ENCODE measurements around the gene AGPAT1. TPM values are rescaled to one million over a fixed set of nuclear protein-coding genes. Genes with fewer than 3 reads are reported as not detected.
A peak's percentile ranks its signal among the peaks of the same experiment; 100 is the strongest.

The AGPAT1 gene
- total RNA-seq, 2 experiments from 2014 or later = 37.5 to 38.6 TPM

- no peak for ATAC-seq
- Mint-ChIP-seq H3K36me3 (peaks cover 14% of the 10 kb centered on the region), H3K4me1 (peaks cover 49% of the 10 kb centered on the region)
Observed at GRCh38 chr6:32178547-32179440, 2.9 kb upstream of the AGPAT1 start.

GRCh38 chr6:32177788-32178546 lies 2.1 kb upstream of the AGPAT1 start, which contains the start of gene RNF5:
Gene RNF5, plus strand, starts transcription at chr6:32178405. Its CDS starts 107 bp downstream, at chr6:32178512.
- peaks cover 14% of the 10 kb centered on the region for H3K36me3 Mint-ChIP-seq
- peak within 1 kb of the TSS; percentile 93 for H3K4me3 Mint-ChIP-seq
- DNase-seq = peak; percentile 98

More at GRCh38 chr6:32178547-32179440, 2.9 kb upstream of the AGPAT1 start:
- H3K9me3 Mint-ChIP-seq (ENCODE audit: low read depth) = no peaks in the 10 kb centered on the region
- CTCF ChIA-PET = interaction anchor here (0.8 to 4.6 kb wide), 6 partner anchors 10 to 660 kb away, joined by 3 to 31 read pairs (median 4); partner anchors contain the start of genes GPSM3, PBX2 and TAP2
- DNase-seq = no peak
- H3K27ac Mint-ChIP-seq = peak overlapping the region; percentile 94
- no peaks in the 10 kb centered on the region for H3K27me3 Mint-ChIP-seq
- peak overlapping the region; percentile 93 for H3K4me3 Mint-ChIP-seq

GRCh38 chr6:32177183-32177787 lies 1.4 kb upstream of the AGPAT1 start:
- Mint-ChIP-seq H3K4me3 (peak overlapping the region; percentile 93), H3K27me3 (no peaks in the 10 kb centered on the region), H3K9me3 (ENCODE audit: low read depth) (no peaks in the 10 kb centered on the region), H3K36me3 (peaks cover 13% of the 10 kb centered on the region), H3K4me1 (peaks cover 62% of the 10 kb centered on the region), H3K27ac (peak overlapping the region; percentile 94)
- peak; percentile 67 for DNase-seq
- CTCF ChIA-PET = interaction anchor here (1.1 to 4.6 kb wide), 4 partner anchors 15 to 58 kb away, joined by 3 to 31 read pairs (median 8); partner anchors contain the start of genes GPSM3, PBX2 and PRRT1
- ATAC-seq = peak; percentile 2

More at GRCh38 chr6:32177788-32178546, 2.1 kb upstream of the AGPAT1 start, which contains the start of gene RNF5:
- H3K27ac Mint-ChIP-seq = peak within 1 kb of the TSS; percentile 94
- peak; percentile 86 for ATAC-seq
- H3K9me3 Mint-ChIP-seq (ENCODE audit: low read depth) = no peaks in the 10 kb centered on the region
- no peaks in the 10 kb centered on the region for H3K27me3 Mint-ChIP-seq
- CTCF ChIA-PET = interaction anchor here (1.1 to 4.6 kb wide), 5 partner anchors 14 to 59 kb away, joined by 3 to 31 read pairs (median 8); partner anchors contain the start of genes GPSM3, PBX2 and PRRT1
- H3K4me1 Mint-ChIP-seq = peaks cover 58% of the 10 kb centered on the region

GRCh38 chr6:32176476-32177182 lies 745 bp upstream of the AGPAT1 start:
- H3K27ac Mint-ChIP-seq = peak overlapping the region; percentile 94
- peak overlapping the region; percentile 93 for H3K4me3 Mint-ChIP-seq
- H3K36me3 Mint-ChIP-seq = peaks cover 12% of the 10 kb centered on the region
- no peaks in the 10 kb centered on the region for H3K9me3 Mint-ChIP-seq (ENCODE audit: low read depth)
- DNase-seq (no peak), ATAC-seq (no peak)
- H3K27me3 Mint-ChIP-seq = no peaks in the 10 kb centered on the region
- CTCF ChIA-PET = interaction anchor here (1.1 to 4.6 kb wide), 4 partner anchors 15 to 58 kb away, joined by 3 to 31 read pairs (median 8); partner anchors contain the start of genes GPSM3, PBX2 and PRRT1
- peaks cover 62% of the 10 kb centered on the region for H3K4me1 Mint-ChIP-seq

GRCh38 chr6:32175322-32175710 lies 568 bp downstream of the AGPAT1 start:
- Mint-ChIP-seq H3K27me3 (no peaks in the 10 kb centered on the region), H3K36me3 (peaks cover 7% of the 10 kb centered on the region), H3K4me1 (peaks cover 55% of the 10 kb centered on the region), H3K9me3 (ENCODE audit: low read depth) (no peaks in the 10 kb centered on the region), H3K27ac (peak overlapping the region; percentile 94), H3K4me3 (peak overlapping the region; percentile 93)
- DNase-seq (no peak), ATAC-seq (no peak)
- CTCF ChIA-PET = no interaction called here

- Mint-ChIP-seq H3K27ac (no peak overlapping the region), H3K9me3 (ENCODE audit: low read depth) (no peaks in the 10 kb centered on the region), H3K4me3 (peak overlapping the region; percentile 93), H3K27me3 (no peaks in the 10 kb centered on the region), H3K36me3 (peaks cover 8% of the 10 kb centered on the region), H3K4me1 (peaks cover 48% of the 10 kb centered on the region)
- no peak for DNase-seq
- ATAC-seq = no peak
- CTCF ChIA-PET = no interaction called here
Observed at GRCh38 chr6:32174416-32174815, 1.5 kb downstream of the AGPAT1 start.

- ATAC-seq (no peak), DNase-seq (no peak)
- Mint-ChIP-seq H3K4me1 (peaks cover 40% of the 10 kb centered on the region), H3K27ac (peak overlapping the region; percentile 0), H3K36me3 (peaks cover 4% of the 10 kb centered on the region), H3K27me3 (no peaks in the 10 kb centered on the region), H3K9me3 (ENCODE audit: low read depth) (no peaks in the 10 kb centered on the region), H3K4me3 (no peak overlapping the region)
- CTCF ChIA-PET = no interaction called here
Observed at GRCh38 chr6:32173051-32173727, 2.7 kb downstream of the AGPAT1 start.

GRCh38 chr6:32171234-32171633 lies 4.7 kb downstream of the AGPAT1 start:
- Mint-ChIP-seq H3K4me1 (peaks cover 30% of the 10 kb centered on the region), H3K4me3 (no peak overlapping the region), H3K9me3 (ENCODE audit: low read depth) (no peaks in the 10 kb centered on the region), H3K36me3 (peaks cover 6% of the 10 kb centered on the region), H3K27me3 (no peaks in the 10 kb centered on the region), H3K27ac (no peak overlapping the region)
- CTCF ChIA-PET = interaction anchor here (0.7 kb wide), 1 partner anchor 24 kb away, joined by 3 read pairs; no protein-coding TSS in a partner anchor
- ATAC-seq (no peak), DNase-seq (no peak)

GRCh38 chr6:32170294-32170693 lies 5.6 kb downstream of the AGPAT1 start:
- Mint-ChIP-seq H3K9me3 (ENCODE audit: low read depth) (no peaks in the 10 kb centered on the region), H3K4me3 (no peak overlapping the region), H3K36me3 (peaks cover 6% of the 10 kb centered on the region), H3K4me1 (peaks cover 28% of the 10 kb centered on the region), H3K27ac (no peak overlapping the region), H3K27me3 (no peaks in the 10 kb centered on the region)
- CTCF ChIA-PET = no interaction called here
- ATAC-seq (no peak), DNase-seq (no peak)

- H3K27ac Mint-ChIP-seq = no peak overlapping the region
- no peaks in the 10 kb centered on the region for H3K27me3 Mint-ChIP-seq
- H3K4me1 Mint-ChIP-seq = peaks cover 15% of the 10 kb centered on the region
- no peak overlapping the region for H3K4me3 Mint-ChIP-seq
- ATAC-seq (no peak), DNase-seq (no peak)
- peaks cover 6% of the 10 kb centered on the region for H3K36me3 Mint-ChIP-seq
- H3K9me3 Mint-ChIP-seq (ENCODE audit: low read depth) = no peaks in the 10 kb centered on the region
- CTCF ChIA-PET = interaction anchor here (1.3 kb wide), 1 partner anchor 50 kb away, joined by 3 read pairs; no protein-coding TSS in a partner anchor
Observed at GRCh38 chr6:32168807-32169591, 6.9 kb downstream of the AGPAT1 start.

- Mint-ChIP-seq H3K9me3 (ENCODE audit: low read depth) (no peaks in the 10 kb centered on the region), H3K27me3 (no peaks in the 10 kb centered on the region), H3K4me1 (peaks cover 8% of the 10 kb centered on the region), H3K27ac (peak overlapping the region; percentile 26), H3K4me3 (no peak overlapping the region), H3K36me3 (peaks cover 6% of the 10 kb centered on the region)
- CTCF ChIA-PET = no interaction called here
- no peak for ATAC-seq
- DNase-seq = no peak
Observed at GRCh38 chr6:32168350-32168749, 7.5 kb downstream of the AGPAT1 start.
